HG03095 (cell line): ENCODE data around the gene RTL10.

Experiments
- ATAC-seq: cut with Tn5 transposase; IDR thresholded peaks from one replicate; pipeline ENCODE4 v1.9.1; 2021; ENCODE audit warnings: moderate library complexity; ENCODE audit not compliant: unreplicated experiment

Gene RTL10

DNA sequence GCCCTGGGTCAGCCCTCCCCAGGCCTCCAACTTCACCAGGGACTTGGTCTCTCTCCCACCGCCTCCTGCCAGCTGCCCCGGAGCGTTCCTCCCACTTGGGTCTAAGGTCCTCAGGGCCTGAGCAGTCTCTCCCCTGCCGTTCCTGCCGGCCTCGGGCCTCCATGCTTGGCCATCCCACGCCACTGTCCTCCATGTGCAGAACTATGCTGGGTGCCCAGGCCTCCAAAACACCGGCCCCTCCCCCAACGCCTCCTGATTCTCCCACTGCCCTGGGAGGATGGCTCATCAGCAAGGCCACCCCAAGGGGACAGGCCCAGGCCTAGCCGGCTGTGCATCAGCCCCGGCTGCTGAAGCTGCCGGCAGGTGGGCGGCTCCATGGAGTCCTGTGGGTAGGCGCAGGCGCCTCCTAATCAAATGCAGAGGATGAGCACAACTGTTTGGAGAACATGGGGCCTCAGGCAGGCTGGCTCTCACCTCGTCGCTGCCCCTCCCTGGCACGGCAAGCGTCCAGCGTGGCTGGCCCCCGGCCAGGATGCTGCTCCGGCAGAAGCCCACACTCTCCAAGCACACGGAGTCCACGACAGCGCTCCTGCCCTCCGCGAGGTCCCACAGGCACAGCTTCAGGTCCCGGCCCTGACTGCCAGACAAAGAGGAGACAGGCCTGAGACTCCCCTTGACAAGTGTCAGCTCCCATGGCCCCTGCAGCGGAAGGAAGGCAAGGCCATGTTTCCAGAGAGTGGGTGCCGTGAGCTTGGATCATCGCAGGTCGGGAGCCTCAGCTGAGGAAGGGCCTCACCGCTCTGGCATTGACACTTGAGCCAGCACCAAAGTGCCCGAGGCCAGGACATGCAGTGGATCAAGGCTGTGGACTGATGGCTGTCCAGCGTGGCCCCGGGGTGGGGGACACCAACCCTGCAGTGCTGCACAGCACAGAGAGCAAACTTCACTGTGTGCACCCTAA is 42.6 kb downstream of the RTL10 start:
- ATAC-seq = no peak

DNA sequence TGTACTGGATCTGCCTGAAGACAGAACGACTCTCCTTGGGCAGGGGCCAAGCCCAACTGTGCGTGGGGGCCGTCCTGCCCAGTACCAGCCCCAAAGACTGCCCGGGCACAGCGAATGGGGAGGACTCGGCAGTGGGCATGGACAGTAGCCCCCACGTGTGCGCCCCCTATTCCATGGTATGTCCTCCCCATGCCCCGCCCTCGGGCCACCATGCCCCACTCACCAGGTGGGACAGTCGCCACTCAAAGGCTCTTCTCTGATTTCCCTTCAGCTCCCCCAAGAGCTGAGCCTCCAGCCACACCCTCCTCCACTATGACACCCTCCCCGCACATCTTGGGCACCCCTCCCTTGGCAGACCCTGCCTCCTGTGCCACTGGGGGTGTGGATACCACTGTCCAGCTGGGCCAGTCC is 43.5 kb downstream of the RTL10 start:
- no peak for ATAC-seq

DNA sequence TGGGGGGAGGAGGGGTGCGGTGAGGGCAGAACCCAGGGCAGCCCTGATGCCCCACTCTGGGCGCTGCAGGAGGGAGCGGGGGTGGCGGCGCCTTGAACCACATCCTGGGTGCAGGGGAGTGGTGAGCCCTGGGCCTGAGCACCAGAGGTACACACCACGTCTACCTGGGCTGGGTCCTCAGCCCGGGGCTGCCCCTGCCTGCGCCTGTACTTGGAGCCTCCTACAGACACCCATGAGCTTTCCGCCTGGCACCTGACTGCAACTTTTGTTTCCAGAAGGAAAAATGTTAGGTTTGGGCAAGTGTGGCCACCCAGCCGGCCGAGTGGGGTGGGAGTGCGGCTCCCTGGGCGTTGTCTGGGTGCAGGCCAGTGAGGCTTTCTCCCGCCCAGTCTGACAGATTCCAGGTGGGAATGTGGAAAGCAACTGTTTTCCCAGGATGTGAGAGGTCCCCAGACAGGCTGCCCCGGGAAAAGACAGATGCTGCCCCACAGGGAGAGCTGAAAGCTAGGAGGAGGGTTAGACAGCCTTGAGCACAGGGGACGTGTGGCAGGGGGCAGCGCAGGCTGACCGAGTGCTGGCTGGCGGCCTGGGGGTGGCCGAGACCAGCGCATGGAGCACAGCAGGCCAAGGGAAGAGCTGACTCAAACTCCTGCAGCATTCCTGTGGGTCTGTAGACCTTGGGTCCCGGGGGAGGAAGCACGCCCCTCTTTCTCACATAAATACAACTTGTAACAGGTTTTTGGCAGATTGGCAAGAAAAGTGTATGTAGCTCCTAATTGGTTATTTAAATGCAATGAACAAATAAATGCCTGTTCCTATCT is 44.1 kb downstream of the RTL10 start:
- ATAC-seq = no peak

DNA sequence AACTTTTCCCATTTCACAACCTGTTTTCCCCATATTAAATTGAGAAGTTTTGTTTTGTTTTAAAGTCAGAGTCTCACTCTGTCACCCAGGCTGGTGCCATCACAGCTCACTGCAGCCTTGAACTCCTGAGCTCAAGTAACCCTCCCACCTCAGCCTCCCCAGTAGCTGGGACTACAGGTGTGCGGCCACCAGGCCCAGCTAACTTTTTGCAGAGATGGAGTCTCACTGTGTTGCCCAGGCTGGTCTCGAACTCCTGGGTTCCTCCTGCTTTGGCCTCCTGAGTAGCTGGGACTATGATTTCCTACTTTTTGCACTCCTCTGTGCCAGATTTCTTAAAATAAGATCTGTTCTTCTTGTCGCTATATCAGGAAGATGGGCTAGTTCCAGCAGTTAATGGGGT is 44.9 kb downstream of the RTL10 start:
- ATAC-seq = no peak

DNA sequence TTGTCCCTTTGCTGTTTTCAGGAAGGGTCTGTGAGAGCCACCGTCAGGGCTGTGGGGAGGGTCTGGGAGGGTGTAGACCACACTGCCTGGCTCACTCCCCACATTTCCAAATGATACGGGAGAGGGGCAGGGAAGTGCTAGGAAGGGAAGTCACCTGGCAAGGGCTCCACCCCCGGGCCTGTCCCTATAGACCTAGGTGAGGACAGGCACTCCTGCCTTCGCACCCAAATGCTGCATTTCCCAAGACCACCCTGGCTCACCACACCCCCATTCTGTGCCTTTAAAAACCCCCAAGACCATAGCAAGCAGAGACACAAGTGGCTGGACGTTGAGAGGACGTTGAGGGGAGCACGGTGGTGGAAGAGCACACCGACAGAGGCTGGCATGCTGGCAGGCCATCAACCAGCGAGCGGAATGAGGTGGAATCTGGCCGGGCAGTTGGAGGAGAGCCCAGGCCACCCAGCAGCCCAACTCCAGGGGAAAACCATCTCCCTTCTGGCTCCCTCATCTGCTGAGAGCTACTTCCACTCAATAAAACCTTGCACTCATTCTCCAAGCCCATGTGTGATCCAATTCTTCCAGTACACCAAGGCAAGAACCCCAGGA is 45.7 kb downstream of the RTL10 start:
- no peak for ATAC-seq

DNA sequence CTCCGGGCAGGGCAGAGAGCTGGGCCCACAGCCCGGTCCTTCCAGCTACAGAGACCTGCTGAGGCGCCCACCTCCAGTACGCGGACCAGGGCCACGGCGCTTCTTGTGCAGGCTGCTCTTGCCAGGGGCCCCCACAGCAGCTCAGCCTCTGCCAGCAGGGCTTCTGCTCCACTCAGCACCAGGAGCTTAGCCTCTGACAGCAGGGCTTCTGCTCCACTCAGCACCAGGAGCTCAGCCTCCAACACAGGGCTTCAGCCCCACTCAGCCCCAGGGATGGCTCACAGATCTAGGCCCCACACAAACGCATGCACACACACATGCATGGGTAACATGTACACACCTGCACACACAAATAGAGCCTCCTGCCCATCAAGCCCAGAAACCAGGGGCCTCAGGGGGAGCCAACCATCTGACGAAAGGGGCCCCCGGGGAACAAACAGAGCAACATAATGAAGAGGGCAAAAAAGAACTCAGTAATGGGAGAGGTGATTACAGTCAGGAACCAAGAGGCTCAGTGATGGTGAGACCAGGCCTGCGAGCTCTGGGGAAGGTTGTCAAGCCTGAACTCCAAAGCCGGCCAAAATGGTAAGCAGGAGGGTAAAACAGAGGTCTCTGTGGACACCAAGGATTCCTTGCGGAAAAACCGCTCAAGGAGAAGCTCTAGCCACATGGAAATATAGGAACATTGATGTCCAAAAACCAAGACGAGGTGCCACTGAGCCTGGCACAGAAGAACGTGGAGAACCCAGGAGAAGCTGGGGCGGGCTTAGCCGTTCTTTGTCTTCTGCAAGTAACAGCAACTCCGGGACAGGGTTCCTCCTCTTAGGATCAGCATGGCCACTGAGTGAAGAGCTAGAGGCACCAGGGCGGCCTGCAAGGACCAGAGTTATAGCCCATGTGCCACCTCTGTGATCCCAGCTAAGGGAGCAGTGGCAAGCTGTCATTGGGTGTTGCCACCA is 46.5 kb downstream of the RTL10 start:
- no peak for ATAC-seq

DNA sequence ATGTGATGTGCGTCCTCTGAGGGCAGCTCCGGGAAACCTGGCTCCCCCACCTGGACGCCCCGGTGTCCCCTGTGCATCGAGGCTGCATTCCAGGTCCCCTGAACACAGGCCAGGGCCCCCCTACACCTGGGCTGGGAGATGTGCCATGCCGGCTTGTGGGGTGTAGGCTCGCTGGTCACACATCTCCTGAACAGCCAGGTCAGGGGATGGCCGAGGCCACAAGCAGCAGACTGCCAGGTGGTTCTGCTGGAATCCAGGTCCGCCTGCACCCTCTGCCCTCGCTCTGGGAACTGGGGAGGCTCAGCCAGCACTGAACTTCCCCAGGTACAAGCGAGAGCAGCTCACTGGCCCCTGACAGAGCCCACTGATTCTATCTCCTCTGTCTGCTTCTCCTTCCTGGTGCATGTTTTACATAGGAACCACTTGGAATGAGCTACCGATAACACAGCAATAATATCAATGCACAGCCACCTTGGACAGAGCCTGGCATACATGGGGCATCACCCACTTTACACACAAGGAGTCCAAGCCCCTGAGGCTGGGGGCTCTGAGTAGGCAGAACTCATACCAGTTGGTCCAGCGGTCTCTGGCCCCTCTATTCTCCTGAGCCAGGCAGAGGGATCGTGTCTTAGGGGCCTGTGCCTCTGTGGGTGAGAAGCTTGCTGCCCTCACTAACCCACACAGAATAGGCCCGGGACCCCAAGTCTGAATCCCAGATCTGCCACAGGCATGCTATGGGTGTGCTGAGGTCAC is 47.3 kb downstream of the RTL10 start:
- no peak for ATAC-seq

DNA sequence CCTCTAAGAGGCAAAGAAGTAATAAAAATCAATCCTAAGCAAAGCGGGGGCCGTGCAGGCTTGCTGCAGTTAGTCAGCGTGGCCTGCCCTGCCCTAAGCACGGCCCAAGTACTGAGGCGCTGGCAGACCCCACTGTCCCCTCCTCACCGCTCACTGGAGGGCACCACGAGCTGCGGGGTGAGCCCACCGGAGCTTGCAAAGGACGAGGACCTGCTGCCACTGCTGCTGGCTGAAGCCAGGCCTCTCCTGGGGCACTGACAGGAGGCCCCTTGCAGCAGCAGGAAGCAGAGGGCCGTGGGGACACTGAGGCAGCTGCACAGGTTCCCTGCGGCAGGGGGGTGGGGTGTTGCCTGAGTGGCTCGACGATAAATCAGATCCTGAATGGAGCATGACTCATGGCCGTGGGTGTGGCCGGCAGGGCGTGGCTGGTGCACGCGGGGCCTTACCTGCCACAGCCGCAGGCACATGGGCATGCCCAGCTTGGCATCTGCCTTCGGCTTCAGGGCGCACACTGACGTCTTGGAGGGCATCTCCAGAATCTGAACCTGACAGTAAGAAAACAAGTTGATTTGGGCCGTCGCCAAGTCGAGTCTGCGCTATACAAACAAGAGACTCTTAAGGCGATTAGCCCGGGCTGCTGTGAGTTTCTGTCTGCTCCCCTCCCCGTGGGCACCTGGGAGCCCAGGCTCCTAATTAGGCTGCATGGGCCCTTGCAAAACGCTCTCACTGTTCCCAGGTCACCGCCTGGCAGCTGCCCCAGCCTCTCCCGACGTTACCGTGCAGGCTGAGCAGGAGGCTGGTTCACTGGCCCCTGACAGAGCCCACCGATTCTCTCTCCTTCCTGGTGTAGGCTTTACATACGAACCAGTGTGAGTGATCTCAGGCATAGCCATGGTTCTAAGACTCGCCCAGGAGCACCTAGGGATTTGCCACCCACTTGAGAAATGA is 48.2 kb downstream of the RTL10 start:
- no peak for ATAC-seq

DNA sequence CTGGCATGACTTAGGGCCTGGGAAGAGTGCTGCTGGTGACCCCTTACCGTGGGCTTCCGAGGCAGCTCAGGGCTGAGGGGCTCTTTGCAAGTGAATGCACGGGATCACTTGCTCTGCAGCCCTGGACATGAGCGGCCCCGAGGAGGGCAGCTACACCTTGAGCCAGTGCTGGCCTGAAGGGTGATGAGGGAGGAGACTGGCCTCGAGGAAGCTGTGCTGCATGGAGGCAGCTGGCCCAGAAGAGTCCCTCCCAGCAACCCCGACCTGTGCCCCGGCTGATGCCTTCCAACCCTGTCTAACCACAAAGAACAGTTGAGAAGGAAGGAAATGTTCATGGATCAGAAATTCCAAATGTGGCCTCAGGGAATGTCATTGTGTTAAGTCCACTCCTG is 48.9 kb downstream of the RTL10 start:
- ATAC-seq = no peak
